Measurements from ENCODE around the gene MTG1.

DNA sequence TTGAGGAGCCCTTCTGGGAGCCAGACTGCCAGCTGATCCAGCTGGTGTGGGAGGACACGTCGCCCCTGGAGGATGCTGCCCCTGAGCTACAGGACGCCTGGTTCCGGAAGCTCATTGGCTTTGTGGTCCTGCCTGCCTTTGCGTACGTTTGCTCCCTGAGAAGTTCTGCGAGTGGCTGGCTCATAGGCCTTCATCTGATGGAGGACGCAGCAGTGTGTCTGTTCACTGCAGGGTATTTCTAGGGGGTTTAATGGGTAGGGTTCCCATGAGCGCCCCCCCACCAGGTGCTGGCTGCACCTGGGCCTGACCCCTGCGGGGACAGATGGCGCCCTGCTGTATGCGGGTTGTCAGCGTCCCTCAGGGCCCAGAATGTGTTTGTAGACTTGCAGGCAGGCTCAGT is 9.9 kb upstream of the MTG1 start:
- TF ChIP-seq, protein P1, sequence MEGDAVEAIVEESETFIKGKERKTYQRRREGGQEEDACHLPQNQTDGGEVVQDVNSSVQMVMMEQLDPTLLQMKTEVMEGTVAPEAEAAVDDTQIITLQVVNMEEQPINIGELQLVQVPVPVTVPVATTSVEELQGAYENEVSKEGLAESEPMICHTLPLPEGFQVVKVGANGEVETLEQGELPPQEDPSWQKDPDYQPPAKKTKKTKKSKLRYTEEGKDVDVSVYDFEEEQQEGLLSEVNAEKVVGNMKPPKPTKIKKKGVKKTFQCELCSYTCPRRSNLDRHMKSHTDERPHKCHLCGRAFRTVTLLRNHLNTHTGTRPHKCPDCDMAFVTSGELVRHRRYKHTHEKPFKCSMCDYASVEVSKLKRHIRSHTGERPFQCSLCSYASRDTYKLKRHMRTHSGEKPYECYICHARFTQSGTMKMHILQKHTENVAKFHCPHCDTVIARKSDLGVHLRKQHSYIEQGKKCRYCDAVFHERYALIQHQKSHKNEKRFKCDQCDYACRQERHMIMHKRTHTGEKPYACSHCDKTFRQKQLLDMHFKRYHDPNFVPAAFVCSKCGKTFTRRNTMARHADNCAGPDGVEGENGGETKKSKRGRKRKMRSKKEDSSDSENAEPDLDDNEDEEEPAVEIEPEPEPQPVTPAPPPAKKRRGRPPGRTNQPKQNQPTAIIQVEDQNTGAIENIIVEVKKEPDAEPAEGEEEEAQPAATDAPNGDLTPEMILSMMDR (IDR thresholded peaks at IDR 0.05) = no peak
- TF ChIP-seq POLR2A (IDR thresholded peaks at IDR 0.05) (no peak), POLR2AphosphoS5 (IDR thresholded peaks at IDR 0.05; ENCODE audit: insufficient read depth in 1 of 2, low read depth in 1 of 2) (no peak)
